Spleen (tissue), 11 donors: ENCODE data around the gene SERINC4. TPM values are rescaled to one million over a fixed set of nuclear protein-coding genes. Genes with fewer than 3 reads are reported as not detected.
A peak's percentile ranks its signal among the peaks of the same experiment; 100 is the strongest.

Experiments used
- DNase-seq: peaks from one replicate; pipeline ENCODE4 v3.0.0-alpha.2; 2020
- H3K27ac ChIP-seq, 8 donors: fragments of 200-600 bp; sonication (generic) in 7 of 8; 1 replicate in 4 of 8; 2 replicates in 4 of 8; pipeline versions ENCODE4 v1.5.0 to v1.8.0; 2016 to 2021; ENCODE audit warnings: inconsistent platforms in 4 of 8, mild to moderate bottlenecking in 4 of 8, moderate library complexity in 1 of 8
- H3K27me3 ChIP-seq, 7 donors: fragments of 200-600 bp; sonication (generic) in 6 of 7; replicated peaks in 1 of 7; 1 replicate in 4 of 7; 2 replicates in 3 of 7; pipeline versions ENCODE4 v1.5.0 to v1.8.0; 2016 to 2021; ENCODE audit warnings: inconsistent platforms in 3 of 7, mild to moderate bottlenecking in 1 of 7
- H3K36me3 ChIP-seq, 6 donors: fragments of 200-600 bp; sonication (generic) in 5 of 6; 1 replicate in 4 of 6; 2 replicates in 2 of 6; pipeline versions ENCODE4 v1.5.0 to v1.8.0; 2016 to 2021; ENCODE audit warnings: inconsistent platforms in 2 of 6
- H3K4me1 ChIP-seq, 6 donors: fragments of 200-600 bp; sonication (generic) in 5 of 6; 1 replicate in 3 of 6; 2 replicates in 3 of 6; pipeline versions ENCODE4 v1.5.0 to v1.8.0; 2016 to 2021; ENCODE audit warnings: inconsistent platforms in 3 of 6
- H3K4me3 ChIP-seq, 8 donors: fragments of 200-600 bp; sonication (generic) in 7 of 8; 1 replicate in 4 of 8; 2 replicates in 4 of 8; pipeline versions ENCODE4 v1.5.0 to v1.8.0; 2016 to 2021; ENCODE audit warnings: inconsistent platforms in 4 of 8, mild to moderate bottlenecking in 4 of 8, moderate library complexity in 2 of 8
- H3K9me3 ChIP-seq, 8 donors: fragments of 200-600 bp; sonication (generic) in 7 of 8; 1 replicate in 4 of 8; 2 replicates in 4 of 8; pipeline versions ENCODE4 v1.5.0 to v1.8.0; 2016 to 2021; ENCODE audit warnings: inconsistent platforms in 4 of 8
- POLR2A ChIP-seq, 3 donors: fragments of 450-650 bp; IDR thresholded peaks; one replicate each; pipeline ENCODE4 v1.5.1; 2017; ENCODE audit warnings: antibody characterized with exemption in 3 of 3, mild to moderate bottlenecking in 1 of 3
- POLR2AphosphoS5 ChIP-seq, 3 donors: sonication (generic); formaldehyde crosslinking; IDR thresholded peaks; one replicate each; pipeline ENCODE4 v1.5.1; 2017; ENCODE audit warnings: antibody characterized with exemption in 3 of 3
- WGBS, 5 donors: extraction: QIAGEN DNeasy Blood & Tissue Kit in 3 of 5; methylation state at CpG; one replicate each; pipeline versions ENCODE4 v1.1.5 to v1.1.7; 2013 to 2018; 5-methylcytosine and 5-hydroxymethylcytosine counted together
- intact Hi-C: fragments of 100-400 bp; cut with DNase I; formaldehyde crosslinking; loops from one replicate; pipeline ENCODE4 v1.15.0; 2023; ENCODE audit warnings: low total_unique reads
- polyA plus RNA-seq, 3 donors: library from polyadenylated mRNA; stranded (reverse); fragments of 200-250 nt; gene quantifications; one replicate each; pipeline ENCODE4 v1.2.1, GENCODE V29; 2013
- total RNA-seq, 7 donors: library from RNA; depleted of rRNA in 3 of 7; stranded (reverse); fragments of >200 nt in 3 of 7; fragmentation: NEBNext Ultra II Directional in 4 of 7; extraction: Animal tissue kit (Norgen Biotek cat#: 25700) in 4 of 7; gene quantifications; one replicate each; pipeline versions ENCODE4 v1.1.0 to v1.2.1, GENCODE V29; 2016 to 2021
- TF ChIP-seq, protein P1 (sequence below), 11 experiments: fragments of 200-600 bp in 7 of 11; fragments of 450-650 bp in 4 of 11; sonication (generic) in 4 of 11; IDR thresholded peaks in 8 of 11; conservative IDR thresholded peaks in 3 of 11; 1 replicate in 7 of 11; 2 replicates in 4 of 11; pipeline versions ENCODE4 v1.4.0 to v1.8.0; 2016 to 2021; ENCODE audit warnings: antibody characterized with exemption in 11 of 11, inconsistent platforms in 4 of 11, mild to moderate bottlenecking in 1 of 11
- donor health status: healthy with polysubstance abuse.
- donor health status: DM: no; HTN: no; CAD: no; lungs with moderate emphysema.
- donor health status: DM: no; HTN: no; CAD: no.
- donor health status: Bipolar disorder and iron deficiency.
- donor health status: healthy.
- donor health status: DM: no; HTN: no; CAD: no.
- donor health status: DM: yes; HTN: yes; CAD: no.

SERINC4 gene
- total and polyA plus RNA-seq, 10 donors = 0.09 to 0.29 (median 0.24) TPM; not detected in 7

GRCh38 chr15:43771816-43772215 lies 28.2 kb downstream of the SERINC4 start:
- no peak for TF ChIP-seq POLR2A (IDR thresholded peaks at IDR 0.05)
- TF ChIP-seq, protein P1, sequence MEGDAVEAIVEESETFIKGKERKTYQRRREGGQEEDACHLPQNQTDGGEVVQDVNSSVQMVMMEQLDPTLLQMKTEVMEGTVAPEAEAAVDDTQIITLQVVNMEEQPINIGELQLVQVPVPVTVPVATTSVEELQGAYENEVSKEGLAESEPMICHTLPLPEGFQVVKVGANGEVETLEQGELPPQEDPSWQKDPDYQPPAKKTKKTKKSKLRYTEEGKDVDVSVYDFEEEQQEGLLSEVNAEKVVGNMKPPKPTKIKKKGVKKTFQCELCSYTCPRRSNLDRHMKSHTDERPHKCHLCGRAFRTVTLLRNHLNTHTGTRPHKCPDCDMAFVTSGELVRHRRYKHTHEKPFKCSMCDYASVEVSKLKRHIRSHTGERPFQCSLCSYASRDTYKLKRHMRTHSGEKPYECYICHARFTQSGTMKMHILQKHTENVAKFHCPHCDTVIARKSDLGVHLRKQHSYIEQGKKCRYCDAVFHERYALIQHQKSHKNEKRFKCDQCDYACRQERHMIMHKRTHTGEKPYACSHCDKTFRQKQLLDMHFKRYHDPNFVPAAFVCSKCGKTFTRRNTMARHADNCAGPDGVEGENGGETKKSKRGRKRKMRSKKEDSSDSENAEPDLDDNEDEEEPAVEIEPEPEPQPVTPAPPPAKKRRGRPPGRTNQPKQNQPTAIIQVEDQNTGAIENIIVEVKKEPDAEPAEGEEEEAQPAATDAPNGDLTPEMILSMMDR (IDR thresholded peaks at IDR 0.05 in 8 of 11, conservative IDR thresholded peaks at IDR 0.05 in 3 of 11) = no peak
- peak in 1 of 3 donors; percentile 62 for TF ChIP-seq POLR2AphosphoS5 (IDR thresholded peaks at IDR 0.05)
- H3K36me3 ChIP-seq = peaks cover 0 to 76% (median 68%) of the 10 kb centered on the region in 6 donors
- H3K9me3 ChIP-seq = no peaks in the 10 kb centered on the region
- H3K4me1 ChIP-seq = peaks cover 0 to 36% (median 19%) of the 10 kb centered on the region in 6 donors
- H3K27me3 ChIP-seq = no peaks in the 10 kb centered on the region
- 63 to 75% (median 69%) methylated on average over 2 of the region's 2 CpGs for WGBS, 5 donors
- intact Hi-C loops = no loop called here
- DNase-seq = no peak
- no peak overlapping the region for H3K4me3 ChIP-seq
- peak overlapping the region in 5 of 8 donors; percentile 10 to 56 (median 33) for H3K27ac ChIP-seq

DNA sequence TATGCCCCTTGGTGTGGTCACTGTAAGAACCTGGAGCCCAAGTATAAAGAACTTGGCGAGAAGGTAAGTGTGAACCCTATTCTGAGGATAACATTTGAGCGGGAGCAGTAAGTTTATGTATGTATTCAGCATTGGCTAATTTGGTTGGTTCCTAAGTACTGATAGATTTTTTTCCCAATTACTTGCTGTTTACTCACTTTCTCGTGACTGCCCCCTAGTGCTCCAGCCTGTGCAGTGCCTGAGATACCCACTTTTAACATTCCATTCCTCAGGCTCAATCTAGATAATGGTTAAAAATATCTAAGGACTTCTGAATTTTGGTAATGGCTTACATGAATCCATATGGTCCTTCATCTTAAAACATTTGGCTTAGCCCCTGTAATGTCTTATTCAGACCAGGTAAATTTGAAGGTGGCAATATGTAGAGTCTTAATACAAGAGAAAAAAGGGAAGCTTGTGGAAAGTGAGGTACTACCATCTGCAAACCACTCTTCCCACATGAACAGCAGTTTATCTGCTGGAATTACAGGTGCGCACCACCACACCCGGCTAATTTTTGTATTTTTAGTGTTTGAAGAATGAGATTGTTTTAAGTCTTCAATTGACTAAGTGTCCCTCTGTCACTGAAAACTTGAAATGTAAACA lies 30.3 kb downstream of the SERINC4 start:
- WGBS, 5 donors = 59 to 65% (median 62%) methylated on average over 5 of the region's 5 CpGs
- Histone ChIP-seq H3K27me3 (no peaks in the 10 kb centered on the region), H3K4me1 (peaks cover 0 to 18% (median 10%) of the 10 kb centered on the region in 6 donors), H3K9me3 (no peaks in the 10 kb centered on the region), H3K36me3 (peaks cover 4 to 97% (median 89%) of the 10 kb centered on the region in 6 donors), H3K4me3 (no peak overlapping the region), H3K27ac (peak overlapping the region in 1 of 8 donors; percentile 56)
- TF ChIP-seq POLR2A (IDR thresholded peaks at IDR 0.05) = no peak
- TF ChIP-seq, protein P1 (IDR thresholded peaks at IDR 0.05 in 8 of 11, conservative IDR thresholded peaks at IDR 0.05 in 3 of 11) = peak; percentile 51 to 88 (median 77)
- TF ChIP-seq POLR2AphosphoS5 (IDR thresholded peaks at IDR 0.05) = no peak
- intact Hi-C loops = no loop called here
- DNase-seq = no peak

- H3K27ac ChIP-seq = peak overlapping the region in 5 of 8 donors; percentile 19 to 47 (median 43)
- WGBS, 5 donors = 53 to 73% (median 65%) methylated on average over 2 of the region's 2 CpGs
- peaks cover 0 to 15% (median 1%) of the 10 kb centered on the region in 6 donors for H3K4me1 ChIP-seq
- no peak for DNase-seq
- H3K9me3 ChIP-seq = no peaks in the 10 kb centered on the region
- H3K4me3 ChIP-seq = no peak overlapping the region
- no peaks in the 10 kb centered on the region for H3K27me3 ChIP-seq
- peaks cover 4 to 100% (median 96%) of the 10 kb centered on the region in 6 donors for H3K36me3 ChIP-seq
- TF ChIP-seq POLR2A (IDR thresholded peaks at IDR 0.05) = no peak
- TF ChIP-seq, protein P1 (IDR thresholded peaks at IDR 0.05 in 8 of 11, conservative IDR thresholded peaks at IDR 0.05 in 3 of 11) = no peak
- TF ChIP-seq POLR2AphosphoS5 (IDR thresholded peaks at IDR 0.05) = no peak
- intact Hi-C loops = no loop called here
Observed at GRCh38 chr15:43763819-43764446, 36.1 kb downstream of the SERINC4 start.

DNA sequence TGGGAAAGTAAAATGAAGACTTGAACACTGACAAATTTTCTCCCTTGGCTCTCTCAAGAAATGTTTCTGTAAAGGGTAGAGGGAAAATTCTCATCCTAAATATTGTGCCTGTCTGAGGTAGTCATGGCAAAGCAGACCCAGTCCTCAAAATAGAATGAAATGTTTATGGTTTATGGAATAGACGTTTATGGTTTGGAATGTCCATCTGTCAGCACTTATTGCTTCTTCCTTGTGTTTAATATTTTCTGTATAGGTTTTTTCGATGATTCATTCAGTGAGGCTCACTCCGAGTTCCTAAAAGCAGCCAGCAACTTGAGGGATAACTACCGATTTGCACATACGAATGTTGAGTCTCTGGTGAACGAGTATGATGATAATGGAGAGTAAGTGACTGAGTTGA lies 37.2 kb downstream of the SERINC4 start:
- DNase-seq = no peak
- Histone ChIP-seq H3K4me1 (peaks cover 0 to 15% (median 1%) of the 10 kb centered on the region in 6 donors), H3K9me3 (no peaks in the 10 kb centered on the region), H3K27me3 (no peaks in the 10 kb centered on the region), H3K36me3 (peaks cover 7 to 100% (median 96%) of the 10 kb centered on the region in 6 donors), H3K4me3 (no peak overlapping the region), H3K27ac (peak overlapping the region in 1 of 8 donors; percentile 47)
- TF ChIP-seq POLR2A (IDR thresholded peaks at IDR 0.05) = no peak
- no peak for TF ChIP-seq POLR2AphosphoS5 (IDR thresholded peaks at IDR 0.05)
- TF ChIP-seq, protein P1 (IDR thresholded peaks at IDR 0.05 in 8 of 11, conservative IDR thresholded peaks at IDR 0.05 in 3 of 11) = no peak
- WGBS, 5 donors = 85 to 93% (median 90%) methylated on average over 6 of the region's 6 CpGs
- intact Hi-C loops = no loop called here
